Fibroblast of upper back skin (primary cell): ENCODE data around the gene IL33.

ENCODE experiments used
- DNase-seq: peaks from one replicate; pipeline ENCODE4 v3.0.0-alpha.2; 2013

Gene IL33

DNA sequence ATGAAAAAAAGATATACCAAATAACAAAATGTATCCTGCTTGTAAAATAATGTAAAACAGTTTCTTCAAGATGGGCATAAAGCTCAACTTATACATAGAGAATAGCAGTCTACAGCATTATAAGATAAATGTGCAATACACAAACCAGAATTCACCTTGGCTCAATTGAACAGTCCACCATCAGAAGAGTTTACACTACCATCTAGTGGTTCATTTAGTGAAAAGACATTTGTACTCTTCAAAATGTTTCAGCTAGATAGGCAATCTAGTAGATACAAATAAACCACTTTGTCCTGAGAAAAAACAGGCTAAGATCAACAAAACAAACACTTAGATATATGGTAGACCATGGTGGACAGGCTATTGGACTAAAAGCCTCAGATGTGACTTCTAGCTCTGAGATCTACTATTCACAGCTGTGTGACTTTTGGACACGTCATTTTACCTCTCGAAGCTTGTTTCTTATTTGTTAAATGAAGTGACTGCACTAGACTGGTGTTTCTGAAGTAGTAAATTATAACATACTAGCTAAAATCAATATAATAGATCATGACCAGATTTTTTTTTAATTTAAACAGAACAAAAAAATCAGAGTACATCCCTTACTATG is 90.5 kb downstream of the IL33 start:
- DNase-seq = peak; percentile 37
